ENCODE data around the gene OR51F1. TPM values are rescaled to one million over a fixed set of nuclear protein-coding genes. Genes with fewer than 3 reads are reported as not detected.
"Not testable (repeated sequence)": the region's sequence is repeated elsewhere in the genome, so short reads cannot be mapped to it uniquely, and the experiment has no call there.

Gene OR51F1
- total and polyA plus RNA-seq, 3 donors from 2014 or later: not detected

DNA sequence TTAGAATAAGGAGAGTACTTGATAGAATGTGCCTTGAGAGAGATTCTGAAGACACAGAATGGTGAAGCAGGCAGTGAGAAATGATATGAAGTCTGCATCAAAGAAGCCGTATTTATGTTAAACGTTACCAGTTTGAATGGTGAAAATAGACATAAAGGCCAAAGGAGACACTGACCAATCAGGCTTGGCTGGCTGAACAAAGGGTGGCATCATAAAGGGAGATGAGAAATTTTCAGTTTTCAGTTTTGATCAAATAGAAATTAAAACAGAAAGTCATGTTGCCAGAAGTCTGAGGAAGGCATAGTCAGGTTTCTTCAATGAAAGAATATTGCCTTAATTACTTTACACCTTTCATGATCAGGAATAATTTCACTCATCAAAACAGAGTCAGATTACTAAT, 6.6 kb downstream of the OR51F1 start:
- 75 to 87% methylated on average over 2 of the region's 2 CpGs for WGBS, 2 donors
- Histone ChIP-seq H3K36me3 (ENCODE audit: low read depth, missing control alignments) (no peaks in the 10 kb centered on the region), H3K4me3 (no peak overlapping the region), H3K27me3 (no peaks in the 10 kb centered on the region), H3K27ac (no peak overlapping the region), H3K9me3 (no peaks in the 10 kb centered on the region), H3K4me1 (no peaks in the 10 kb centered on the region)
- intact Hi-C loops (cut with DNase I; ENCODE audit: low total_unique reads): no loop called here
- TF ChIP-seq POLR2A (IDR thresholded peaks at IDR 0.05) (no peak), CTCF (IDR thresholded peaks at IDR 0.05) (no peak)
- no peak for DNase-seq

DNA sequence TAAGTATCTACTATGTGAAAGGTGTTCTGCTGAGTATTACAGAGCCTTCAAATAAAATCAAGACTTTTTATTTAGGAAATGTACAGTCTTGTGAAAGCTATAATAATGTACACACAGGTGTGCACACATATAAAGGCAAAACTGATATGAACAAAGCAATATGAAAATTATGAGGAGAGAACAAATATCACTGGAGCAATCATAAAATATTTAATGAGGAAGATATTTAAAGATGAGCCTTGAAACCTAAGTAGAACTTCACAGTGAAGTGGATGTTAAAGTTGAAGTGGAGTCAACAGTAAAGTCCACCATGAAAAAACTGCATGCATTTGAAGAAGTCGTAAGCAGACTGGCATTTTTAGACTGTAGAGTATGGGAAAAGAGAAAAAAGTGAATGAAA, 18.5 kb downstream of the OR51F1 start:
- intact Hi-C loops (cut with DNase I; ENCODE audit: low total_unique reads): no loop called here

GRCh38 chr11:4748438-4748837, 21.3 kb downstream of the OR51F1 start:
- no peak for DNase-seq
- Histone ChIP-seq H3K4me1 (no peaks in the 10 kb centered on the region), H3K27me3 (no peaks in the 10 kb centered on the region), H3K27ac (no peak overlapping the region), H3K4me3 (no peak overlapping the region), H3K9me3 (no peaks in the 10 kb centered on the region), H3K36me3 (ENCODE audit: low read depth, missing control alignments) (no peaks in the 10 kb centered on the region)
- intact Hi-C loops (cut with DNase I; ENCODE audit: low total_unique reads): no loop called here
- 85 to 90% methylated on average over 6 of the region's 6 CpGs for WGBS, 2 donors
- no peak for TF ChIP-seq CTCF (IDR thresholded peaks at IDR 0.05)
- TF ChIP-seq POLR2A (IDR thresholded peaks at IDR 0.05): no peak

More for the DNA sequence above, 18.5 kb downstream of the OR51F1 start:
- WGBS, 2 donors: 84 to 93% methylated on average over 1 of the region's 1 CpG
- no peaks in the 10 kb centered on the region for H3K36me3 ChIP-seq (ENCODE audit: low read depth, missing control alignments)
- no peaks in the 10 kb centered on the region for H3K4me1 ChIP-seq
- no peak overlapping the region for H3K27ac ChIP-seq
- TF ChIP-seq POLR2A (IDR thresholded peaks at IDR 0.05): no peak
- no peak for DNase-seq
- H3K9me3 ChIP-seq: no peaks in the 10 kb centered on the region
- no peaks in the 10 kb centered on the region for H3K27me3 ChIP-seq
- H3K4me3 ChIP-seq: no peak overlapping the region

DNA sequence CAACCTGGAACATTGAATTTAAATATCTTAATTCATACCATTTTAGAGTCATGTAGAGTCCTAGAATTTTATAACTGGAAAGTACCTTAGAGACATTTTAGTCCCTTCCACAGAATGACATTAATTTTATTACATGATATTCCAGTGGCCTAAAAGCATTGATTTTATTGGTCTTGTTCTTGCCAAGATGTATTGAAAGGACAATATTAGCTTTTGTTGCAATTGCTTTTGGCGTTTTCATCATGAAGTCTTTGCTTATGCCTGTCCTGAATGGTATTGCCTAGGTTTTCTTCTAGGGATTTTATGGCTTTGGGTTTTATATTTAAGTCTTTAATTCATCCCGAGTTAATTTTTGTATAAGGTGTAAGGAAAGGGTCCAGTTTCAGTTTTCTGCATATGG, 29.0 kb downstream of the OR51F1 start:
- H3K36me3 ChIP-seq (ENCODE audit: low read depth, missing control alignments): no peaks in the 10 kb centered on the region
- 86 to 96% methylated on average over 2 of the region's 2 CpGs for whole genome bisulfite sequencing, 2 donors
- no peak for DNase-seq
- no peaks in the 10 kb centered on the region for H3K4me1 ChIP-seq
- intact Hi-C loops (cut with DNase I; ENCODE audit: low total_unique reads): no loop called here
- no peaks in the 10 kb centered on the region for H3K27me3 ChIP-seq
- H3K9me3 ChIP-seq: no peaks in the 10 kb centered on the region
- H3K4me3 ChIP-seq: no peak overlapping the region
- TF ChIP-seq CTCF (IDR thresholded peaks at IDR 0.05) (no peak), POLR2A (IDR thresholded peaks at IDR 0.05) (no peak)
- no peak overlapping the region for H3K27ac ChIP-seq

DNA sequence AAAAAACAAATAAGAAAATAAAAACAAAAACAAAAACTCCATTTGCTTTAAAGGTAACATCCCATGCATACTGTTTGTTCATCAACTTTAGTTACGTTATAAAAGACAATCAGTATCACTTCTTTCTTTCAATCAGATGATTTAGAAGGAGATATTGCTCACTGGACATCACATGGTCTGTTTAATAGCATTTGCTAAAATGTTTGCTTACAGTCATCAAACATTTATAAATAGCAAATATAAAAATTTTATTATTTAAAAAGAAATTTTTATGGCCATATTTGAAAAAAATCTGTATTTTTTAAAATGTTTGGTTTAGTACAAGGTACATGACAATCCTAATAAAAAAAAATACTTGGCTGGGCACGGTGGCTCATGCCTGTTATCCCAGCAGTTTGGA, 42.6 kb downstream of the OR51F1 start:
- H3K36me3 ChIP-seq (ENCODE audit: low read depth, missing control alignments): no peaks in the 10 kb centered on the region
- no peak for TF ChIP-seq POLR2A (IDR thresholded peaks at IDR 0.05)
- TF ChIP-seq CTCF (IDR thresholded peaks at IDR 0.05): no peak
- intact Hi-C loops (cut with DNase I; ENCODE audit: low total_unique reads): no loop called here
- no peak overlapping the region for H3K4me3 ChIP-seq
- no peaks in the 10 kb centered on the region for H3K27me3 ChIP-seq
- H3K4me1 ChIP-seq: no peaks in the 10 kb centered on the region
- WGBS, 2 donors: 86 to 91% methylated on average over 2 of the region's 2 CpGs
- no peaks in the 10 kb centered on the region for H3K9me3 ChIP-seq
- H3K27ac ChIP-seq: no peak overlapping the region
- no peak for DNase-seq

- H3K36me3 ChIP-seq (ENCODE audit: low read depth, missing control alignments); DNase-seq; intact Hi-C loops (cut with DNase I; ENCODE audit: low total_unique reads); H3K4me1 ChIP-seq; H3K27ac ChIP-seq; H3K9me3 ChIP-seq; H3K27me3 ChIP-seq: not testable (repeated sequence)
- H3K4me3 ChIP-seq: peak overlapping the region in 1 of 2 donors; percentile 8
- WGBS, 2 donors: 74 to 75% methylated on average over 21 to 33 of the region's 33 CpGs
These were observed 46.9 kb downstream of the OR51F1 start for GRCh38 chr11:4722616-4723534.
